Aortic smooth muscle cell (primary cell): ENCODE data around the gene EPHA5. TPM values are rescaled to one million over a fixed set of nuclear protein-coding genes. Genes with fewer than 3 reads are reported as not detected.

ENCODE experiments used
- total RNA-seq: library from RNA; depleted of rRNA; stranded (reverse); fragments of >200 nt; gene quantifications from 2 replicates; pipeline ENCODE4 v1.2.3, GENCODE V29; 2014

Gene EPHA5
- 0.53 and 2.9 TPM in 2 replicates for total RNA-seq

DNA sequence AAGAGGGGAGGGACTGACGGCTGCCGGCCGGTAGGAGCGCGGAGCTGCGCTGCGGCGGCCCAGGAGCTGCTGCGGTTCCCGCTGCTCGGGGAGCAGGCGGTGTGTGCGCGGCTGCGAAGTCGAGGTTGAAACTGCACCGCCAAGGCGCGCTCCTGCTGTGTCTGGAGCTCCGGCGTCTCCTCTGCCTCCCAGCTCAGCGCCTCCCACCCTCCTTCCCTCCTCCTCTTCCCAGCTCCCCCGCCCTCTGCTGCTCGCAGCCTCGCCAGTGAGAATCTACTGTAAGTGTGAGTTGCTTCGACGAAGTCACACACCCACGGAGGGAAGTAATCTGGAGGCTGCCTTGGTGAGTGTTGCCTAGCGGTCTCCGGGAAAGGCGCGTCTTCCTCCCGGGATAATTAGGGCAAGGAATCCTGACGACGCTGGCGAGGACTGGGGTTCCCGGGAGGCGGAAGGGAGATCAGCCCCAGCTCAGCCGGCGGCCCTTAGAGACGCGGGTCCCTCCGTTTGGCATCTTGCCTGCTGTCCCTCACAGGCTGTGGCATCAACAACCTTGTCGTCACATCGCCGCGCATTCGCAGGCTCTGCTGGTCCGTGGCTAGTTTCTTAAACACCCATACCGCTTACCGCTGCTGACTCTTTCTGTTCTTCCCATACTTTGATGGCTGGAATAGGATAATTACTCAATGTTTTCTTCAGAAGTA, at the start of gene EPHA5:
TSS of gene EPHA5 (minus strand) at position 159 of the 701 bp plus-strand sequence. CDS start 747 bp downstream, outside the sequence.

